ENCODE measurements around the gene STIMATE. TPM values are rescaled to one million over a fixed set of nuclear protein-coding genes. Genes with fewer than 3 reads are reported as not detected.

STIMATE gene
- total RNA-seq, 1 donor = 13.2 TPM

GRCh38 chr3:52895418-52895817 is 1.9 kb downstream of the STIMATE start:
- no peak for DNase-seq (ENCODE audit: low read depth in 2 of 3, low spot score in 2 of 3)

- no peak for DNase-seq (ENCODE audit: low read depth in 2 of 3, low spot score in 2 of 3)
Measured at GRCh38 chr3:52894756-52895155, 2.6 kb downstream of the STIMATE start.

- no peak for DNase-seq (ENCODE audit: low read depth in 2 of 3, low spot score in 2 of 3)
Measured at GRCh38 chr3:52893723-52894122, 3.6 kb downstream of the STIMATE start.

GRCh38 chr3:52892625-52893311 is 4.6 kb downstream of the STIMATE start:
- peak in 1 of 3 donors; percentile 65 for DNase-seq (ENCODE audit: low read depth in 2 of 3, low spot score in 2 of 3)

GRCh38 chr3:52892290-52892624 is 5.1 kb downstream of the STIMATE start:
- DNase-seq (ENCODE audit: low read depth in 2 of 3, low spot score in 2 of 3) = no peak

- DNase-seq (ENCODE audit: low read depth in 2 of 3, low spot score in 2 of 3) = peak in 2 of 3 donors; percentile 64 to 91
Measured at GRCh38 chr3:52891615-52892081, 5.7 kb downstream of the STIMATE start.

- no peak for DNase-seq (ENCODE audit: low read depth in 2 of 3, low spot score in 2 of 3)
Measured at GRCh38 chr3:52891164-52891563, 6.2 kb downstream of the STIMATE start.

GRCh38 chr3:52890735-52891134 is 6.6 kb downstream of the STIMATE start:
- DNase-seq (ENCODE audit: low read depth in 2 of 3, low spot score in 2 of 3) = no peak

GRCh38 chr3:52889901-52890300 is 7.4 kb downstream of the STIMATE start:
- no peak for DNase-seq (ENCODE audit: low read depth in 2 of 3, low spot score in 2 of 3)

GRCh38 chr3:52887166-52887565 is 10.2 kb downstream of the STIMATE start:
- no peak for DNase-seq (ENCODE audit: low read depth in 2 of 3, low spot score in 2 of 3)

GRCh38 chr3:52886049-52886730 is 11.2 kb downstream of the STIMATE start:
- no peak for DNase-seq (ENCODE audit: low read depth in 2 of 3, low spot score in 2 of 3)

GRCh38 chr3:52882377-52882776 is 15.0 kb downstream of the STIMATE start:
- DNase-seq (ENCODE audit: low read depth in 2 of 3, low spot score in 2 of 3) = no peak

- DNase-seq (ENCODE audit: low read depth in 2 of 3, low spot score in 2 of 3) = no peak
Measured at GRCh38 chr3:52881871-52882270, 15.5 kb downstream of the STIMATE start.

GRCh38 chr3:52880474-52880873 is 16.9 kb downstream of the STIMATE start:
- DNase-seq (ENCODE audit: low read depth in 2 of 3, low spot score in 2 of 3) = no peak

- DNase-seq (ENCODE audit: low read depth in 2 of 3, low spot score in 2 of 3) = no peak
Measured at GRCh38 chr3:52880047-52880446, 17.3 kb downstream of the STIMATE start.

GRCh38 chr3:52879581-52879980 is 17.8 kb downstream of the STIMATE start:
- DNase-seq (ENCODE audit: low read depth in 2 of 3, low spot score in 2 of 3) = no peak

GRCh38 chr3:52879090-52879489 is 18.3 kb downstream of the STIMATE start:
- no peak for DNase-seq (ENCODE audit: low read depth in 2 of 3, low spot score in 2 of 3)

GRCh38 chr3:52877085-52877484 is 20.3 kb downstream of the STIMATE start:
- DNase-seq (ENCODE audit: low read depth in 2 of 3, low spot score in 2 of 3) = no peak

- DNase-seq (ENCODE audit: low read depth in 2 of 3, low spot score in 2 of 3) = no peak
Measured at GRCh38 chr3:52874864-52875587, 22.3 kb downstream of the STIMATE start.

GRCh38 chr3:52874160-52874701 is 23.1 kb downstream of the STIMATE start:
- DNase-seq (ENCODE audit: low read depth in 2 of 3, low spot score in 2 of 3) = no peak

GRCh38 chr3:52873433-52874159 is 23.8 kb downstream of the STIMATE start:
- DNase-seq (ENCODE audit: low read depth in 2 of 3, low spot score in 2 of 3) = no peak

Data from hematopoietic multipotent progenitor cell (in vitro differentiated cells).